Subcutaneous adipose tissue (tissue), 4 donors: Measurements from ENCODE around the gene GULP1. TPM values are rescaled to one million over a fixed set of nuclear protein-coding genes. Genes with fewer than 3 reads are reported as not detected.

Source experiments
- total RNA-seq, 4 donors: library from RNA; depleted of rRNA; stranded (reverse); fragments of >200 nt; gene quantifications; one replicate each; pipeline ENCODE4 v1.1.0, GENCODE V29; 2016
- TF ChIP-seq, protein P1 (sequence below): fragments of 450-650 bp; IDR thresholded peaks from one replicate; pipeline ENCODE4 v1.5.1; 2016; ENCODE audit warnings: low read depth, mild to moderate bottlenecking, control low read depth, antibody characterized with exemption, moderate library complexity

The GULP1 gene, protein sequence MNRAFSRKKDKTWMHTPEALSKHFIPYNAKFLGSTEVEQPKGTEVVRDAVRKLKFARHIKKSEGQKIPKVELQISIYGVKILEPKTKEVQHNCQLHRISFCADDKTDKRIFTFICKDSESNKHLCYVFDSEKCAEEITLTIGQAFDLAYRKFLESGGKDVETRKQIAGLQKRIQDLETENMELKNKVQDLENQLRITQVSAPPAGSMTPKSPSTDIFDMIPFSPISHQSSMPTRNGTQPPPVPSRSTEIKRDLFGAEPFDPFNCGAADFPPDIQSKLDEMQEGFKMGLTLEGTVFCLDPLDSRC
- total RNA-seq = 10 to 100 TPM; 13.3 to 42.2 (median 30.3) TPM

DNA sequence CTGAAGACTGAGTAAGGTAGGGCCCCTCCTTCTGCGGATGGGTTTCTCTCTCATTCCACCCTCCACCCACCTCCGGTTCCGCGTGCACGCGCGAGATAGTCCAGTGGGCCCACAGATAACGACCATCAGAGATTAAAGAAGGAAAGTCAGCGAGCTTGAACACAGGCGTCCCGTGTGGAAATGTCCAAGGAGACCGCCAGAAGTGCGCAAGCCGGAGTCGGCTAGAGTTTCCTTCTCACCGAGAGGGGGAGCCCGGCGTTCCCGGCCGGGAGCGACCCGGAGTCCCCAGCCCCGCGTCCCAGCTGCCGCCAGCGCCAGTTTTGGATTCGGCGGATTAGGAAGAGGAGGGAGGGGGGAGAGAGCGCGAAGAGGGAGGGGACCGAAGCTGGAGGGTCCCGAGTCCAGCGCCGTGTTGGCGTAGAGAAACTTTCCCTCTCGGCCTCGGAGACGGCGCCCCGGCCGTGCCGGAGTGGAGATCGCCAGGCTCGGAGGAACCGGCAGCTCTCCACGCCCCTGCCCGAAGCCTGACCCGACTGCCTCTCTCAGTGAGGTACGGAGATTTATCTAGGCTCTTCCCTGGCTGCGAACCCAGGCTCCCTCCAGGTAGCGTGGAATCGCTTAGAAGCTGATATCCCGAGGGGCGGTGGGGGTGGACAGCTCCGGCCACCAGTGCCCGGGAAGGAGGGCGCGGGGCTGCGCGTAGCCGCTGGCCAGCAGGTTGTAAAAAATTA lies at the start of gene GULP1:
TSS of gene GULP1 (plus strand) at position 258 of the 731 bp plus-strand sequence. CDS start 185,829 bp downstream, outside the sequence.
- TF ChIP-seq, protein P1, sequence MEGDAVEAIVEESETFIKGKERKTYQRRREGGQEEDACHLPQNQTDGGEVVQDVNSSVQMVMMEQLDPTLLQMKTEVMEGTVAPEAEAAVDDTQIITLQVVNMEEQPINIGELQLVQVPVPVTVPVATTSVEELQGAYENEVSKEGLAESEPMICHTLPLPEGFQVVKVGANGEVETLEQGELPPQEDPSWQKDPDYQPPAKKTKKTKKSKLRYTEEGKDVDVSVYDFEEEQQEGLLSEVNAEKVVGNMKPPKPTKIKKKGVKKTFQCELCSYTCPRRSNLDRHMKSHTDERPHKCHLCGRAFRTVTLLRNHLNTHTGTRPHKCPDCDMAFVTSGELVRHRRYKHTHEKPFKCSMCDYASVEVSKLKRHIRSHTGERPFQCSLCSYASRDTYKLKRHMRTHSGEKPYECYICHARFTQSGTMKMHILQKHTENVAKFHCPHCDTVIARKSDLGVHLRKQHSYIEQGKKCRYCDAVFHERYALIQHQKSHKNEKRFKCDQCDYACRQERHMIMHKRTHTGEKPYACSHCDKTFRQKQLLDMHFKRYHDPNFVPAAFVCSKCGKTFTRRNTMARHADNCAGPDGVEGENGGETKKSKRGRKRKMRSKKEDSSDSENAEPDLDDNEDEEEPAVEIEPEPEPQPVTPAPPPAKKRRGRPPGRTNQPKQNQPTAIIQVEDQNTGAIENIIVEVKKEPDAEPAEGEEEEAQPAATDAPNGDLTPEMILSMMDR = no peak

- TF ChIP-seq, protein P1 = no peak
Measured at GRCh38 chr2:188243381-188243780, 48.3 kb upstream of the GULP1 start.

- TF ChIP-seq, protein P1 = no peak
Measured at GRCh38 chr2:188244383-188244782, 47.3 kb upstream of the GULP1 start.

- TF ChIP-seq, protein P1 = no peak
Measured at GRCh38 chr2:188245230-188245629, 46.4 kb upstream of the GULP1 start.

- TF ChIP-seq, protein P1 = no peak
Measured at GRCh38 chr2:188248513-188248912, 43.2 kb upstream of the GULP1 start.

DNA sequence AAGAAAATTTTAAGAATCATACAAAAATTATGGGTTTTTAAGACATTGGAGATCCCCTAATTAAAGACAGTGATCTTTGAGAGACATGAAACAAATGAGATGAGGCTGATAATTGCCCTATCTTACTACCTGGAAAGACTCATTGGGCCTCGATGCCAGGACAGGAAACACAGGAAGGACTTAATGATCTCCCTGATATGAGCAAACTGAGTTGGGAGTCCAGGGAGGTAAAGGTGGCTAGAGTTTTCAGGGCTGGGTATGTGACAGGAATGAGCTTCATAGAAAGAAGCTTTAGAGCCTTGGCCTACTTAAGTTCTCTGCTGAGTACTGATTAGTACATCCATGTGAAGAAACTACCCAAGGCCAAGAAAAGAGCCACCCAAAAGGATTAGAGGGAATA lies 40.6 kb upstream of the GULP1 start:
- TF ChIP-seq, protein P1 = no peak

GRCh38 chr2:188256420-188256819 lies 35.3 kb upstream of the GULP1 start:
- TF ChIP-seq, protein P1 = no peak
